LHCN-M2 (cell line): ENCODE measurements around the gene ATP13A5. TPM values are rescaled to one million over a fixed set of nuclear protein-coding genes. Genes with fewer than 3 reads are reported as not detected.

Experiments
- DNase-seq: peaks from one replicate; pipeline ENCODE4 v3.0.0-alpha.2; 2012; ENCODE audit warnings: low read depth
- polyA plus RNA-seq: library from polyadenylated mRNA; unstranded; fragments of >200 nt; gene quantifications from one replicate; pipeline ENCODE4 v1.2.1, GENCODE V29; 2012; ENCODE audit warnings: missing spikeins
- total RNA-seq: library from RNA; depleted of rRNA; stranded (reverse); fragments of >200 nt; gene quantifications from 2 replicates; pipeline ENCODE4 v1.2.3, GENCODE V29; 2014; rRNA removed

The ATP13A5 gene, protein sequence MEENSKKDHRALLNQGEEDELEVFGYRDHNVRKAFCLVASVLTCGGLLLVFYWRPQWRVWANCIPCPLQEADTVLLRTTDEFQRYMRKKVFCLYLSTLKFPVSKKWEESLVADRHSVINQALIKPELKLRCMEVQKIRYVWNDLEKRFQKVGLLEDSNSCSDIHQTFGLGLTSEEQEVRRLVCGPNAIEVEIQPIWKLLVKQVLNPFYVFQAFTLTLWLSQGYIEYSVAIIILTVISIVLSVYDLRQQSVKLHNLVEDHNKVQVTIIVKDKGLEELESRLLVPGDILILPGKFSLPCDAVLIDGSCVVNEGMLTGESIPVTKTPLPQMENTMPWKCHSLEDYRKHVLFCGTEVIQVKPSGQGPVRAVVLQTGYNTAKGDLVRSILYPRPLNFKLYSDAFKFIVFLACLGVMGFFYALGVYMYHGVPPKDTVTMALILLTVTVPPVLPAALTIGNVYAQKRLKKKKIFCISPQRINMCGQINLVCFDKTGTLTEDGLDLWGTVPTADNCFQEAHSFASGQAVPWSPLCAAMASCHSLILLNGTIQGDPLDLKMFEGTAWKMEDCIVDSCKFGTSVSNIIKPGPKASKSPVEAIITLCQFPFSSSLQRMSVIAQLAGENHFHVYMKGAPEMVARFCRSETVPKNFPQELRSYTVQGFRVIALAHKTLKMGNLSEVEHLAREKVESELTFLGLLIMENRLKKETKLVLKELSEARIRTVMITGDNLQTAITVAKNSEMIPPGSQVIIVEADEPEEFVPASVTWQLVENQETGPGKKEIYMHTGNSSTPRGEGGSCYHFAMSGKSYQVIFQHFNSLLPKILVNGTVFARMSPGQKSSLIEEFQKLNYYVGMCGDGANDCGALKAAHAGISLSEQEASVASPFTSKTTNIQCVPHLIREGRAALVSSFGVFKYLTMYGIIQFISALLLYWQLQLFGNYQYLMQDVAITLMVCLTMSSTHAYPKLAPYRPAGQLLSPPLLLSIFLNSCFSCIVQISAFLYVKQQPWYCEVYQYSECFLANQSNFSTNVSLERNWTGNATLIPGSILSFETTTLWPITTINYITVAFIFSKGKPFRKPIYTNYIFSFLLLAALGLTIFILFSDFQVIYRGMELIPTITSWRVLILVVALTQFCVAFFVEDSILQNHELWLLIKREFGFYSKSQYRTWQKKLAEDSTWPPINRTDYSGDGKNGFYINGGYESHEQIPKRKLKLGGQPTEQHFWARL
- total RNA-seq, result not detected in 2 replicates
- polyA plus RNA-seq, result not detected

DNA sequence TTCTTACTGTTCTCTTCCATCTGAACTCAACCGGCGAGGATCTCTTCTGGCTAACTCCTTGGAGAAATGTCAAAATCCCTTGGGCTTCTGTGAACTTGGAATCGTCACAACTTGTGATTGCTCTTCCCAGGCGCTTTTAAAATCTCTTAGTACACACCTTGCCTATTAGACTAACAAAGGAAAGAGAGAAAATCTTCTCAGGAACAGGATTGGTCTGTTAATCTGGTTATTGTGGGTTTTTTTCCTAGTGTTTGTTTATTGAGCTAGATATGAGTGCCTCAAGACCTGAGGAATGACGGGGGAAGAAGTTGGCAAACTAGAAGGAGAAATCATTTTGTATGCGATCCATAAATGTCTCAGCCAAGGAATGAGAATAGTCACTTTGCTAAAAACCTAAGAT, at the start of gene ATP13A5:
Gene ATP13A5 (minus strand): TSS at position 48 of the 400 bp plus-strand sequence. CDS start 28 bp downstream, at position 20.
- no peak for DNase-seq

DNA sequence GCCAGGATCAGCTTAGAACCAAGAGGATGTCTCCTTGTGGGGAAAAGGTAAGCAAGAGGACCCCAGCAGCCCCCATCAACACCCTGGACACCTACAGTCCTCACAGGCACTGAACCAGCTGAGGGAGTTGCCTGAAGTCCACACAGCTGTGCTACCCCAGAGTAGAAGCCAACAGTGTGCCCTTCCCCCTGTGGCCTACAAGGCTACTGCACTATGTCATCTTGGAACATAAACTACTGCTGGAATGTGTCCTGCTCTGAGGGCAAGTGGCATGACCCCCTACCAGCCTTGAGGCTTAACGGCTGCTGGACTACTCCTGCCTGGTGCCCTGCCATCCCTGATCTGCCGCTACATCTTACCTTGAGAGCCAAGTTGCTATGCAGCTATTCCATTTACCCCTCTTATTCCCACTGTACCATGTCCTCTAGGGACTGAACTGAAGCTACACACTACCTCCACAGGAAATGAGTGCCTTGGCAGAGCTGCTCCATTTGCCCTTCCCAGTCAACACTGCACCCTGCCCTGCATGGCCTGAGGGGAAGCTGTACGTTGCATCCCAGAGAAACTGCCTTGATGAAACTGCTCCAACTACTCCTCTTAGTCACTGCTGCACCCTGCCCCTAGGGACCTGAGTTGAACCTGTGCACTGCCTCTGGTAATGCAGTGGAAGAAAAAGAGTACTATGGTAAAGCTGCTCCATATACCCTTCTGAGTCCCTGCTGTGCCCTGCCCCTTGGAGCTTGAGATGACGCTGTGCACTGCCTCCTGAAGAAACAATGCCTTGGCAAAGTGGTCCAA, 40.2 kb upstream of the ATP13A5 start:
- no peak for DNase-seq

DNA sequence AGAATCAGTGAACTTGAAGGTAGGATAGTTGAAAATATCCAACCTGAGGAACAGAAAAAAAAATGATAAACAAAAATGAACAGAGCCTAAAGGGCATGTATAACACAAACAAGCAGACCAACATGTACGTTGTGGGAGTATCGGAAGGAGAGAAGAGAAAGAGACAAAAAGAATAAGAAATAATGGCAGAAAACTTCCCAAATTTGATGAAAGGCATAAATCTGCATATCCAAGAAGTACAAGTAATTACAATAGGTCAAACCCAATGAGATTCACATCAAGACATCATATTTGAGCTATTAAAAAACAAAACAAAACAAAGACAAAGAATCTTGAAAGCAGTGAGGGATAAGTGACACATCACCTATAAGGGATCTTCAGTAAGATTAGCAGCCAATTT, 38.1 kb upstream of the ATP13A5 start:
- DNase-seq, result no peak

DNA sequence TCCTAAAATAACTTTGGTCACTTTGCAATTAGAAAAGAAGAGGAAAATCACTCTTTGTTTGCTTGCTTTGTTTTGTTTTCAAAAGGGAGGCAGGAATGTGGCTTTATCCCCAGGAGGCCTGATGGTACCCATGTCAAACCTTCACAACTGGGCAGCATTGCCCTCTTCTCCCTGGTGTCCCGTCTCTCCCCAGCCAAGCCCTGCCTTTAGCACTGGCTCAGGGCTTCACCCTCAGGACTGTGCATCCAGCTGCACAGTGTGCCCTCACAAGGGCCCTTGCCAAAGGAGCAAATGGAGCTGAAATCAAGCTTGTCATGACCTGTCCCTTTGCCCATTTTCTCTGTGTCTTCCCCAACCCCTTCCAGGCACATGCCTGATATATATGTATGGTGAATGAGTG, 29.1 kb upstream of the ATP13A5 start:
- DNase-seq, result no peak

DNA sequence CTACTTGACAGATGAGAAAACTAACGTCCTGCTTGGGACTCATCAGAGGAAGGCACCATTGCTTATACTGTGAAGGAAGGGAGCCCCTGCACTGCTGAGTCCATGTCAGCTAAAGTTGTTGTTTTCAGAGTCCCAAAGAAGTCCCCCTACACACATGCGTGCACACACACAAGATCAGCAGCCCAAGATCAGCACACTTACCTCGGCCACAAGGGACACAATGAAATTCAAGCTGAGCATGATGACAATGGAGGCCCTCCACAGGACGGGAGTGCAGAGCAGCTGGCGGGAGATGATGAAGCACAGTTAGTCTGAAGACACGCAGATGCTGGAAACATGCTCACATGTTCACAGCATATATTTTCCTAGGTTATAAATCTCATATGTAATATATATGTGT, 28.6 kb upstream of the ATP13A5 start:
- no peak for DNase-seq

DNA sequence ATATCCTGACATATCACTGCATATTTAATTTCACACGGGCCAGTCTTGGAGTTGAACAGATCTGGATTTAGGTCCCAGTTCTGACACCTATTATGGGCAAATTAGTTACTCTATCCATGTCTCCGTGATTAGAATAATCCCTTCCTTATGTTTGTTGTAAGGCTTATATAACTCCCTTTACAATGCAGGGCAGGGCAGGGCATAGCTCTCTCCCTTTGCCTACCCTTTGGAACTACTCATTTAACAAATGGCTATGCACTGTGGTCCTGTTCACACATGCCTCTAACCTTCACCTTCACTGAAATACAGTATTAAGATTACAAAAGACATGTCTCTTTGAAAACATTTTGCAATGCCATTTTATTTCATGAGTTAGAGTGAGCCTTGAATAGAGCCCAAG, 24.8 kb upstream of the ATP13A5 start:
- no peak for DNase-seq

DNA sequence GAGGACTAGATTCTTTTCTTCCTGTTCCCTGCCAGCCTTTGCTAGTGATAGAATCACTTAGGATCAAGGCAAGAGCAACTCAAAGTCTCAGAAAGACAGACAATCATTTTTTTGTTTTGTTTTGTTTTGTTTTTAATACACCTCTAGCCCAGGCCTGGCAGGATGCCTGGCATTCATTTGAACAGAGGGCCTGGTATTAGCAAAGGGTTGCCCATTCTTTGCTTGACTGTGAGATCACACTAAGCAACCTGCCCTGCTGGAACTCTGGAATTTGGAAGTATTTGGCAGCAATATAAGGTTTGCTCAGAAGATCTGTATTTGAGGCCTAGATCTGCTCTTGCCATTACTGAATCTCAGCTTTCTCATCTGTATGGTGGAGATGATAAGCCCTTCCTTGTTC, 21.8 kb upstream of the ATP13A5 start:
- no peak for DNase-seq

DNA sequence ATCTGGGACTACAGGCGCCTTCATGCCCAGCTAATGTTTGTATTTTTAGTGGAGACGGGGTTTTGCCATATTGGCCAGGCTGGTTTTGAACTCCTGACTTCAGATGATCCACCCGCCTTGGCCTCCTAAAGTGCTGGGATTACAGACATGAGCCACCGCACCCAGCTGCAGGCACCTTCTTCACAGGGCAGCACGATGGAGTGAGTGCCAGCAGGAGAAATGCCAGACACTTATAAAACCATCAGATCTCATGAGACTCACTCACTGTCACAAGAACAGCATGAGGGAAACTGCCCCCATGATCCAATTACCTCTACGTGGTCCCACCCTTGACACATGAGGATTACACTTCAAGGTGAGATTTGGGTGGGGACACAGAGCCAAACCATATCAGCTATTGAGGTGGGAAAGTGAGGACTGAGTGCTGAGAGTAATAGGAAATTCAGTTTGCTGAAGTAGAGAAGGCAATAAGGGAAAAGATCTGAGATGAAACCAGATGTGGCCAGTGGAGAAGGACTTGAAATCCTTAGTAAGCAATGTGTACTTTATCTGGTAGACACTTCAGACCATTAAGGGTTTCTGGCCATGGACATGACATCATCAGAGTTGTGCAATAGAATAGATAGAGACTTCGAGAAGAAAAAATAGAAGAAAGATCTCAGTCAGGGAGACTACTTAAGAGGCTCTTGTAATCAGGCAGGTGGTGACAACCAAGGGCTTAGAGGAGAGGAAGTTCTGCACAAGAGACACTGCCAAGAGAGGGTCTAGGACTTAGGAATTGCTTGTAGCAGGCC, 18.1 kb upstream of the ATP13A5 start:
- no peak for DNase-seq

DNA sequence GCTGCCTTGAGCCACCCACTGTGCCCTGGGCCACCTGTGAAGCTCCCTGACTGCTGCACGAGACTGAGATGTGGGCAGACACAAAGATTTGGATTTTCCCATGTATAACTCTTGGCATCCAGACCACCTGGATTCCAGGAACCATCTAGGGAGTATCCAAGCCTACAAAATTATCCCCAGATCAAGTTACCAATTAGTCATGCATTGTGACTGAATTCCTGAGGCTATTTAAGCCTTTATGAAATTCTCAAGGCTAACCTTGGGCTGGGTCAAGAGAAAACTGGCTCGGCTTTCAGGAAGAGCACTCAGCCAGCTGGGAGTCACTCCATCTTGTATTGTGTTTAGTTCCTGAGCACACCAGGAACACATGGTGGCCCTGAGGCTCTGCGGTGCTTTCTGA, 13.3 kb upstream of the ATP13A5 start:
- no peak for DNase-seq

DNA sequence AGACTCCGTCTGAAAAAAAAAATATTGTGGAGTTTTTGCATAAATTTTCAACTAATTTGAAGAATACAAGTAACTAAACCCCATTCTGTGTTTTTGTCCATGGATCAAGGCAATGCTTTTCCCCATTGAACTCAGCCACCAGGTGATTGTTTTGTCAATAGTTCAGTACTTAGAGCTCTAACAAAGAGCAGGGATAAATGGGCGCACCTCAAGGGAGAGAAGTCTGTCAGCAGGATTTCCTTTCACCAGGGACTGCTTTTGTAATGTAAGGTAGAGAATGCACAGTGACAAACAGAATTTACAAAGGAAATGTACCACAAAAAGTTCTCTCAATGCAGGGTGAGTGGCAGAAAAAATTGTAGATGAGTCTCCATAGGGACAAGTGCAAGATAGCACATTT, 10.8 kb upstream of the ATP13A5 start:
- no peak for DNase-seq

DNA sequence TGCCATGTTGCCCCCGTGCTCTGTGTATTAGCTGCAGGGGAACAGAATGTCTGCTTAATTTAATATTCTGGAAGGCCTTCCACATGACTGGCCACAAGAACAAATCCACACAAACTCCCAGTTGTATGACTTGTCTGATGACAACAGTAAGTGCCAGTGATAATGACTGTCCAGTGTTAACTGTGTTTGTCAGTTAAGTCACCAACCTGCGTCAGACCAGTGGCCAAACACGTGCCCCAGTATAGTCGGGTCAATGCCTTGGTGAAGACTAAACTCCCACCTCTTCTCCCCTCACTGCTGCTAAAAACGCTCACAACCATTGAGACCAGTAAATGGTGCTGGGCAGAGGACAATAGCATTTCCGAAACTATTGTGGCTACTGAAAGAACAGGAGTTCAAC, 9.8 kb upstream of the ATP13A5 start:
- DNase-seq, result no peak

DNA sequence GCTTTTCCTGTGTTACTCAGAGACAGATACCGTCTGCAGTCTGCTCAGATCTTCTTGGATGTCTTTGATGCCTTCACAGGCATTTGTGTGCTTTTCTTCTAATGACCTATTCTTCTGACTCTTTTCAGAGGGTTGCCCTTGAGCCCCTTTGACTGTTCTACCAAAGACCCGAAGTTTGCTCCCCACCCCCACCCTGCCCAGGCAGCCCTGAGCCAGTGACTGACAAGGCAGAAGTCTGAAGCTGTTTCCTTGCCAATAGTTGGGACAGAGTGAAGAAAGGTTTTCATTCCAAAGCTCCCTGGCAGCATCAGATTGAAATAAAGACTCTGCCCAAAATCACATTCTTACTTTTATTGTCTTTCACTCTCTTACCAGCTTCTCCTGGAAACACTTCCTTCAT, 9.0 kb upstream of the ATP13A5 start:
- DNase-seq, result no peak

DNA sequence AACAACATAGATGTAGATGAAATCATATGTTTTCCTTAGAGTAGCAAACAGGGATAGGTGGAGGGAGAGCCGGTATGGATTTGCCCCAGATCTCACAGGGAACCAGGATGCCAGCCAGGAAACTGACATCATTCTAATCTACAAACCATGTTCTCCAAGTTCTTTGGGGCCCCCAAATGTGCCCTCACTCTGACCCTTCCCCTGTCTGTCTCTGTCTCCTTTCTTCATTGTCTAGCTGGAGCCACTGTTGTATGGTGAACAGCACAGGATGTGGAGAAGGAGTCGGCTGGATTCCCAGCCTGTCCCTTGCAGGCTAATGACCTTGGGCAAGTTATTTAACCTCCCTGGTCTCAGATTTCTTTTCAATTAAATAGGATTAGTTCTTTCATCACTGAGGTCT, 962 bp downstream of the ATP13A5 start:
- DNase-seq, result no peak

DNA sequence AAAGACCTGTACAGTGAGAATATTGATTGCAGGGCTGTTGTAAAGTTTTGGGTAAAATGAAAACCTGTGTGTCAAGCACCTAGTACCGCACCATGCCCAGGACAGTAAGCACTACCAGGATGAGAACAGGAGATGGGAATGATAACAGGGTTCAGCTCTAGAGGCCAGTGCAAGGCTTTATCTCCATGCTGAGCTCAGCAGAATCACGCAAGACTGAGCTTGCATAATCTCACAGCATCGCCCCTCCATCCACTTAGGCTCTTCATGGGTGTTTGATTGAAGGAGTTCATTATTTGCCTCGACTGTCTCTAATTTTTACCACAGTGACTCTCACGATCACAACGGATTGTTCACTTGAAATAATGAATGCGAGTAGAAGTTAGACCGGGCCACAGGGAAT, 2.9 kb downstream of the ATP13A5 start:
- no peak for DNase-seq

DNA sequence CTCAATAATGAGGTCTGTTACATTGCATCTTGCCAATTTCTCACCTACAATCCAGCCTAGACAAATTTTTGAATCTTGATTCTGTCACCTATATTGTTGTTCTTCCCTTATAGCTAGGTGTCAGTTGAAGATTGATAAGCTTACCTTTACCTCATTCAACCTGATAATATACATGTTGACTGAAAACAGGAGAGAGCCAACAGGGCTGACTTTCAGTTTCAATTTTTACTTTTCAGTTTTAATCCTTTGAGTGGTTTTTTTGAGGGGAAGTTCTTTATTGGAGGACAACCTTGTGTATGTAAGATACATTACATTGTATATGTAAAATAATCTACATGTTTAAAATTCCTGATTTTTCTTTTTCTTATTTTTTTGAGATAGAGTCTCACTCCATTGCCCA, 5.8 kb downstream of the ATP13A5 start:
- DNase-seq, result no peak

DNA sequence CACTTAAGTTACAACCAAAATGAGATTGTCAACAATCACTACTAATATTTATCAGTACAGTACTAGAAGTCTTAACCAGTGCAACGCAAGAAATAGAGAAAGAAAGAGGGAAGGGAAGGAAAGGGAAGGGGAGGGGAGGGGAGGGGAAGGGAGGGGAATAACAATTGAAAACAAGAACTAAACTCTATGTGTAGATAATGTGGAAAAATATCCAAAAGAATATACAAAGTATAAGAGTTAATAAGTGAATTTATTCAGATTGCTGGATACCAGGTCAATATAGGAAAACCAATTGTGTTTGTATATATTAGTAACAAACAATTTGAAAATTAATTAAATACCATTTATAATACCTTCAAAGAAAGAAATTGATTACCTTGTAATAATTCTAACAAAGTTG, 10.7 kb downstream of the ATP13A5 start:
- no peak for DNase-seq

DNA sequence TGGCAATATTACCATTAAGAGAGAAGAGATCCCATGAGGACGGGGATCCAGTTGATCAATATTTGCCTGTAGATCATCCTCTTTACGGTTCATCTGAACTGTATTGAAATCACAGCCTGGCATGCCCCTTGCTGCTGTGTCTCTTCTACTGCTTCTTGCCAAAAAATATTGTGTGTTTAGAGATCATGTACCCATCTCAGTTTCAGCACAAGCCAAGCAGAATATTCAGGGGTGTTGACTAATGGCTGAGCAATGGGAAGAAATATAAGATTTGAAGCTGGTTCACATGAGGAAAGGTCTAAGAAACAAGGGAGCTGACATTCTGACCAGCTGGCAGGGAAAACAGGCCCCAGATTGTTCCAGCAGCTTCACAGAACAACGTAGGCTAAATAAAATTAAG, 21.3 kb downstream of the ATP13A5 start:
- no peak for DNase-seq

DNA sequence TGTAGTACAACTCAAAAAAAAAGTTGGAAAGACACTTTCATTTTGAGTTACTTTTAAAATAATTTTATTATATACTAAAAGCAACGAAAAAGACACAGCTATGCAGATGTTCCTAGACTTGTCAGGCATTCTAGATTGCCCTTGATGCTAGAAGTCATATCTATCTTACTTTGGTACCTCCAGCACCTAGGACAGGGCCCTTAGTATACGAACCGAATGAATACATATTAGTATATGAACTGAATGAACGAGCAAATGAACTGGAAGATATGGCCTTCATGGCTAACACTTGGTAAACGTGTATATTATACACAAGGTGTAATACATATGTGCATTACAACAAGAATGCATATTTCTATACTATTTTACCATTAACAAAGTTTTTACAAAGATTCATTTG, 24.1 kb downstream of the ATP13A5 start:
- DNase-seq, result no peak

DNA sequence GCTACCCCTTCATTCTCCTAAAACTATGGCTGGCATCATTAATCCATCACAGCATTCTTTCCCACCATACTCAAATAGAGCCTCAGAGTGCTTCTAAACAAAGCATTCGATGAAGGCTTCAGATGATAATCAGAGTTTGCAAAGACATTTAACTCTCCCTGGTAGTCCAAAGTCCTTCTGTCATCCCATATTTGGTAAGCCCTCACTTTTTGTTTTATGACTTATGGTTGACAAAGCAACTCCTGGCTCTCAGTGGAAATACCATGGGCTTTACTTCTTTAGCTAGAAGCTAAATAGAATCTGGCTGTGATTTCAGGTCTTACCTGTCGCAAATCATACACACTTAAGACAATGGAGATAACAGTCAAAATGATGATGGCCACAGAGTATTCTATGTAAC, 27.8 kb downstream of the ATP13A5 start:
- no peak for DNase-seq

DNA sequence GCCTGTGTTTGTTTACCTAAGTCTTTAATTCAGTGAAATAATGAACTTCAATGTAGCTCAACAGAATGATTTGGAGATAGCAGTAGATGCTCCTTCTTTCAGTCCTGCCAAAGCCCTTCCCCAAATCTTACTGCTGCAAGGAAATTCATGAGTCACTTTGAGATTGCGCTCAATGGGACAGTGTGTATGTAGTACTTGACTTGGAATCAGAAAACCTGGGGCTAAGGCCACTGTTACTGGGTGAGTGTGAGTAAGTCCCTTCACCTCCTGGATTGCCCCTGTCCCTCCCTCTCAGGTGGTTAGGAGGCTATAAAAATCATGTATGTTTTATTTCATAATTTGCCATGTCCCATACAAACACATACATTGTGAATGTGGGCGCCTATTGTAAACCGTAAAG, 29.9 kb downstream of the ATP13A5 start:
- DNase-seq, result no peak
